GM12864 (cell line): Measurements from ENCODE around the gene ESR2.
"Not testable (repeated sequence)": the region's sequence is repeated elsewhere in the genome, so short reads cannot be mapped to it uniquely, and the experiment has no call there.

Source experiments
- DNase-seq: peaks from one replicate; pipeline ENCODE4 v3.0.0-alpha.2; 2011; ENCODE audit warnings: low read depth
- H3K4me3 ChIP-seq: 2 replicates; pipeline ENCODE4 v1.5.1; 2011; ENCODE audit warnings: mild to moderate bottlenecking, low read depth, low read length, control low read depth
- TF ChIP-seq, protein P1 (sequence below): IDR thresholded peaks from 2 replicates; pipeline ENCODE4 v1.5.1; 2011; ENCODE audit warnings: low read depth, mild to moderate bottlenecking, moderate library complexity, low read length, control low read depth, inconsistent platforms; ENCODE audit errors: missing control alignments

ESR2 gene

DNA sequence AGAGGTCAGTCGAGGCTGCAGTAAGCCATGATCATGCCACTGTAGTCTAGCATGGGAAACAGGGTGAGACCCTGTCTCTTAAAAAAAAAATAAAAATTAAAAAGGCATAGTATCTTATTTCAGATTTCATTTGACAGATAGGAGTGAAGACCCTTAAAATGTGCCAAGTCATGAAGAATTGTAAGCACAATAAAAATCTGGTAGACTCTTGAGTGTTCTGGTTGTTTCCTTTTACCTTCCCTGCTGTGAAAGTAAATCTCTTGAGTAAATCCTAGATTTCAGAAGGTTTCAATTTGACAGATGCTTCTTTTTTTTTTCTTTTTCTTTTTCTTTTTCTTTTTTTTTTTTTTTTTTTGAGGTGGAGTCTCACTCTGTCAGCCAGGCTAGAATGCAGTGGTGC lies 109.0 kb downstream of the ESR2 start:
- TF ChIP-seq, protein P1, sequence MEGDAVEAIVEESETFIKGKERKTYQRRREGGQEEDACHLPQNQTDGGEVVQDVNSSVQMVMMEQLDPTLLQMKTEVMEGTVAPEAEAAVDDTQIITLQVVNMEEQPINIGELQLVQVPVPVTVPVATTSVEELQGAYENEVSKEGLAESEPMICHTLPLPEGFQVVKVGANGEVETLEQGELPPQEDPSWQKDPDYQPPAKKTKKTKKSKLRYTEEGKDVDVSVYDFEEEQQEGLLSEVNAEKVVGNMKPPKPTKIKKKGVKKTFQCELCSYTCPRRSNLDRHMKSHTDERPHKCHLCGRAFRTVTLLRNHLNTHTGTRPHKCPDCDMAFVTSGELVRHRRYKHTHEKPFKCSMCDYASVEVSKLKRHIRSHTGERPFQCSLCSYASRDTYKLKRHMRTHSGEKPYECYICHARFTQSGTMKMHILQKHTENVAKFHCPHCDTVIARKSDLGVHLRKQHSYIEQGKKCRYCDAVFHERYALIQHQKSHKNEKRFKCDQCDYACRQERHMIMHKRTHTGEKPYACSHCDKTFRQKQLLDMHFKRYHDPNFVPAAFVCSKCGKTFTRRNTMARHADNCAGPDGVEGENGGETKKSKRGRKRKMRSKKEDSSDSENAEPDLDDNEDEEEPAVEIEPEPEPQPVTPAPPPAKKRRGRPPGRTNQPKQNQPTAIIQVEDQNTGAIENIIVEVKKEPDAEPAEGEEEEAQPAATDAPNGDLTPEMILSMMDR, result no peak
- H3K4me3 ChIP-seq, result no peak overlapping the region
- DNase-seq, result no peak

DNA sequence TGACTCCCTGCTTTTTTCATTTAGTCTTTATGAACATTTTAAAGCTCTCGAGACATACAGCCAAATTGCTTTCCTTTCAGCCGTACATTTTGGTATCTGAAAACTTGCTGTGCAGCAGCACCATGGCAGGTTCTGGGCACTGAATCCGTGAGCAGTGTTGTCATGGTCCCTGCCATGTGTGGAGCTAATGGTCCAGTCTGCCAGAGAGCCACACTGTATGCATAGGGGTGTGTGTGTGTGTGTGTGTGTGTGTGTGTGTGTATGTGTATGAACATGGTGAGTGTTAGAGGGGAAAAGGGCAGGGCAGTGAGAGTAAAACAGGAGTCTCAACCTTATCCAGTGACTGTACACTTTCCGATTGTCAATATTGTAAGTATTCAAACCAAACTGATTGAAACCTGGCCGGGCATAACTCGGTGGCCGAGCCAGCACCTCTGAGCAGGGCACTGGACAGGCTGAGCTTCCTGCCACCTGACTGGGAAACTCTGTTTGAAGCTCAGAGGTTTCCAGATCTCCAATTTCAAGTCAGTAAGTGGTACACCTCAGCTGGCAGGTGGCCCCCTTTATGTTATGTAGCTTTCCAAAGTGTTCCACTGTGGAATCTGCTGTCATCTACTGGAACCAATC lies 110.0 kb downstream of the ESR2 start:
- no peak overlapping the region for H3K4me3 ChIP-seq
- no peak for DNase-seq
- TF ChIP-seq, protein P1, result no peak

DNA sequence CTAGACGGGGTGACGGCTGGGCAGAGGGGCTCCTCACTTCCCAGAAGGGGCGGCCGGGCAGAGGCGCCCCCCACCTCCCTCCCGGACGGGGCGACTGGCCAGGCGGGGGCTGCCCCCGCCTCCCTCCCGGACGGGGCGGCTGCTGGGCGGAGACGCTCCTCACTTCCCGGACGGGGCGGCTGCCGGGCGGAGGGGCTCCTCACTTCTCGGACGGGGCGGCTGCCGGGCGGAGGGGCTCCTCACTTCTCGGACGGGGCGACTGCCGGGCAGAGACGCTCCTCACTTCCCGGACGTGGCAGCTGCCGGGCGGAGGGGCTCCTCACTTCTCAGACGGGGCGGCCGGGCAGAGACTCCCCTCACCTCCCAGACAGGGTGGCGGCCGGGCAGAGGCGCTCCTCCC lies 111.3 kb downstream of the ESR2 start:
- not testable (repeated sequence) for DNase-seq, H3K4me3 ChIP-seq

DNA sequence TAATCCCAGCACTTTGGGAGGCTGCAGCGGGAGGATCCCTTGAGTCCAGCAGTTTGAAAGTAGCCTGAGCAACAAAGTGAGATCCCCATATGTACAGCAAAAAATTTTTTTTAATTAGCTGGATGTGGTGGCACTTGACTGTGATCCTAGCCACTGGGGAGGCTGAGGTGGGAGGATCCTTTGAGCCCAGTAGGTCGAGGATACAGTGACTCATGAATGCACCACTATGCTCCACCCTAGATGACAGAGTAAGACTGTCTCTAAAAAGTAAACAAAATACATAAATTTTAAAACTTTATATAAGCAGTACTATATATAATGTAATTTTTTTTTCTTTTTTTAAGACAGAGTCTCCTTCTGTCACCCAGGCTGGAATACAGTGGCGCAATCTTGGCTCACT lies 115.4 kb downstream of the ESR2 start:
- no peak for DNase-seq
- no peak overlapping the region for H3K4me3 ChIP-seq
- TF ChIP-seq, protein P1, result no peak

GRCh38 chr14:64176330-64176729 lies 117.8 kb downstream of the ESR2 start:
- TF ChIP-seq, protein P1, result no peak
- no peak overlapping the region for H3K4me3 ChIP-seq
- DNase-seq, result no peak

GRCh38 chr14:64174922-64175782 lies 119.0 kb downstream of the ESR2 start:
- TF ChIP-seq, protein P1, result no peak
- no peak overlapping the region for H3K4me3 ChIP-seq
- no peak for DNase-seq

DNA sequence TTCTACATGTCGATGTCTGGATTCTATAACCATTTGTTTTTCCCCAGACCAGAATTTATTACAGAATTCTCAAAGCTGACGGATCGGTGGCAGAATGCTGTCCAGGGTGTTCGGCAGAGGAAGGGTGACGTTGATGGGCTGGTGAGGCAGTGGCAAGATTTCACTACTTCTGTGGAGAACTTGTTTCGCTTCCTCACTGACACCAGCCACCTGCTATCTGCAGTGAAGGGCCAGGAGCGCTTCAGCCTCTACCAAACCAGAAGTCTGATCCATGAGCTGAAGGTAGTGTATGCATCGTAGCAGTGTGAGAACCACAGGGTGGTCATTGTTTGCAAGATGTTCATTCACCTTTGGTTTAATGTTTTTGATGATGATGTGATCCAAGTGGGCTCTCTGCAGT lies 124.0 kb downstream of the ESR2 start:
- TF ChIP-seq, protein P1, result no peak

More for the DNA sequence above, 124.0 kb downstream of the ESR2 start:
- H3K4me3 ChIP-seq, result no peak overlapping the region
- peak; percentile 29 for DNase-seq
